HG03280 (cell line): ENCODE results near the gene KRTAP12-2.
"Not testable (repeated sequence)": the region's sequence is repeated elsewhere in the genome, so short reads cannot be mapped to it uniquely, and the experiment has no call there.

Experiments
- ATAC-seq: cut with Tn5 transposase; IDR thresholded peaks from one replicate; pipeline ENCODE4 v1.9.1; 2021; ENCODE audit warnings: mild to moderate bottlenecking, moderate library complexity; ENCODE audit not compliant: unreplicated experiment

The KRTAP12-2 gene

DNA sequence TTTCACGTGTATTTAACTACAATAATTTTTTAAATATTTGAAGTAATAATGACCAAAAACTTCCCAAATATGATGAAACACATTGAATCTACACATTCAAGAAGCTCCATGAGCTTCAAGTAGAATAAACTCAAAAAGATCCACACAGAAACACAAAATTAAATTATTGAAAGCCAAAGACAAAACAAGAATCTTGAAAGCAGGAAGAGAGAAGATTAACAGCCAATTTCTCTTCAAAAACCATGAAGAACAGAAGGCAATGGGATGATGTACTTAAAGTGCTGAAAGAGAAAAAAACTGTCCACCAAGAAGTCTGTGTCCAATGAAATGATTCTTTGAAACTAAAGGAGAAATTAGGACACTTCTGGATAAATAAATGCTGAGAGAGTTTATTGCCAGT is 34.7 kb downstream of the KRTAP12-2 start:
- no peak for ATAC-seq

DNA sequence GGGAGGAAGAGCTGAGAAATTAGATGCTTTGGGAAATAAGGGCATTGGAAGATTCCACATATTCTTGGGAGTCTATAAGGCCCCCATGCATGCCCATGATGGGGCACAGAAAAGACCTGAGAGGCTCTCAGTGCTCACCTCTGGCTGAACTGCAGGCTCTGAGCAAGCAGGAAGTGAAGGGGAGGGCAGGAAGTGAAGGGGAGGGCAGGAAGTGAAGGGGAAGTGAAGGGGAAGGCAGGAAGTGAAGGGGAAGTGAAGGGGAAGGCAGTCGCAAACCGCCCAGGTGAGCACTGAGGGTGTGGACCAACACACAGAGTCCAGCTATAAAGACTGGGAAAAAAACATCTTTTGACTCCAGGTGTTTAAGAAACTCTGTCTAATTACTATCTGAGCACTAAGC is 36.3 kb downstream of the KRTAP12-2 start:
- no peak for ATAC-seq

DNA sequence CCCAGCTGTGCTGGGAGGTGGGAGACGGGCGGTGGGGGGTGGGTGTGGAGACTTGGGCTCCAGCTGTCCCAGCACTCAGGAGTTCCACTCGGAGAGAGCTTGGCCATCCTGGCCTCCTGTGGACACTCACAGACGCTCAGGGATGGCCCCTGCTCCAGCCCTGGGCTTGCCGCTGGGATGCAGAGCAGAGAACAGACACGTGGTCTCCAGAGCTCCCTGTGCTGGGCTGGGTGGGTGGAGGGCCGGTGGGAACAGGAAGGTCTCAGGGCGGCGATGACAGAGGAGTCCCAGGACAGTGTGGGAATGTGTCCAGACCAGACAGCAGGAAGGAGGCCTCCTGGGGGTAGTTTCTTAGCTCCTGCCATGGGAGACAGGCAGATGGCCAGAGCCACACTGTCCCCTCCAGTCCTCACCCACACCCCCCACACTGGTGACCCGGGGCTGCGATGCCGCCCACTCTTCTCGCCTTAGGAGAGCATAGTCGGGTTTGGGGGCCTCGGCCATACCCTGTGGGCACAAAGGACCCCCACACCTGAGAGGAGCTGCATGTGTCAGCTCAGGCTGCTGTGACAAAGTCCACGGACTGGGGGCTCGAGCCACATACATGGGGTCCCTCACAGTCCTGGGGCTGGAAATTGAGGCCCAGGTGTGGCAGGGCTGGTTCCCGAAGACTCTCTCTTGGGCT is 37.9 kb downstream of the KRTAP12-2 start:
- ATAC-seq, result no peak

DNA sequence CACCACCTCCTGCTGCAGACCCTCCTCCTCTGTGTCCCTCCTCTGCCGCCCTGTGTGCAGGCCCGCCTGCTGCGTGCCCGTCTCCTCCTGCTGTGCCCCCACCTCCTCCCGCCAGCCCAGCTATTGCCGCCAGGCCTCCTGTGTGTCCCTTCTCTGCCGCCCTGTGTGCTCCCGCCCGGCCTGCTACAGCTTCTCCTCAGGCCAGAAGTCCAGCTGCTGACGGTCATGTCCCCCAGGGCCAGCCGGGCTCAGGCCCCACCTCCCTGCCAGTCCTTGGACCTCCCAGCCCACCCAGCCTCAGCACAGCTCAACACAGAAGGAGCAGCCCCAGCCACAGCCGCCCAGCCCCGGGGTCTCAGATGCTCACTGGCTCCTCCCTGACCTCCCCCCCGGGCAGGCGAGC is 38.9 kb downstream of the KRTAP12-2 start:
- not testable (repeated sequence) for ATAC-seq

DNA sequence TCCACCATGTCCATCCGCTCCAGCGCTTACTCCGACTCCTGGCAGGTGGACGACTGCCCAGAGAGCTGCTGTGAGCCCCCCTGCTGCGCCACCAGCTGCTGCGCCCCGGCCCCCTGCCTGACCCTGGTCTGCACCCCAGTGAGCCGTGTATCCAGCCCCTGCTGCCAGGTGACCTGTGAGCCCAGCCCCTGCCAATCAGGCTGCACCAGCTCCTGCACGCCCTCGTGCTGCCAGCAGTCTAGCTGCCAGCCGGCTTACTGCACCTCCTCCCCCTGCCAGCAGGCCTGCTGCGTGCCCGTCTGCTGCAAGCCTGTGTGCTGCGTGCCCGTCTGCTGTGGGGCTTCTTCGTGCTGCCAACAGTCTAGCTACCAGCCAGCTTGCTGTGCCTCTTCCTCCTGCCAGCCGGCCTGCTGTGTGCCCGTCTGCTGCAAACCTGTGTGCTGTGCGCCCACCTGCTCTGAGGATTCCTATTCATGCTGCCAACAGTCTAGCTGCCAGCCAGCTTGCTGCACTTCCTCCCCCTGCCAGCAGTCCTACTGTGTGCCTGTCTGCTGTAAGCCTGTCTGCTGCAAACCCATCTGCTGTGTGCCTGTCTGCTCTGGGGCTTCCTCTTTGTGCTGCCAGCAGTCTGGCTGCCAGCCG is 39.4 kb downstream of the KRTAP12-2 start:
- not testable (repeated sequence) for ATAC-seq

DNA sequence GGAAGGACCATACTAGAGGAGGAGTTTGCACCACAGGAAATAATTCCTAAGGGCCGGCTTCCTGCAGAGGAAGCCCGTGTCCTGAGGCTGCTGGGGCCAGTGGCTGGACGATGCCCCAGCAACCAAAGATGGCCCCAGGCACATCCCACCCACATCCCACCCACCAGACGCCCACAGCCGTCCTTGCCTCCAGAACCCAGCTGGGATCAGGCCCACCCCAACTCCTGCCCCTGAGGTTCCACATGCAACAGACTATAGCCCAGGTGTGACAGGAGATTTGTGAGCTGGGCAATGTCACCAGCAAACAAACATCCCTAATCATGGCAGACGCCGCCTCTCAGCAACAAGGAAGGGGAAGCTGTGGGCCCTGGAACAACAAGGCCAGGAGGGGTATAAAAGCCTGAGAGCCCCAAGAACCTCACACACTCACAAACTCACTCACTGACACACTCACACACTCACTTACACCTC is 40.0 kb downstream of the KRTAP12-2 start, which contains the start of gene KRTAP10-9:
Gene KRTAP10-9, plus strand, starts transcription at position 421 of the 471 bp plus-strand sequence. CDS start 79 bp downstream, outside the sequence.
- ATAC-seq, result no peak

DNA sequence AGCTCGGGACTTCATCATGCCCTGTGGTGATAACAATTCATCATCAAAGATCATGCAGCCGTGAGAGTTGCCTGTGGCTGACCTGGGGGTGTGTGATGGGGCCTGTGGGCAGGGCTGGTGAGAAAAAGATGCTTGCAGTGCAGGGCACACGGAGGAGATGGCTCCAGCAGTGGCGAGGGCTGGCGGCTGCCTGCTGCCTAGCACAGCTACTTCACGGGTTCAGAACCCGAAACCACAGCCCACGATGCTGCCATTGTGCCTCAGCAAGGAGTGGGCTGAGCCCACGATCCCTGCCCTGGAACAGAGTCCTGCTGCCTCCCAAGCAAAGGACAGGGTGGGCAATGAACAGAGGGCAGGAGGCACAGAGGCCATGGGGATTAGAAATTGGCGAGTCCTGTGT is 40.5 kb downstream of the KRTAP12-2 start:
- no peak for ATAC-seq

DNA sequence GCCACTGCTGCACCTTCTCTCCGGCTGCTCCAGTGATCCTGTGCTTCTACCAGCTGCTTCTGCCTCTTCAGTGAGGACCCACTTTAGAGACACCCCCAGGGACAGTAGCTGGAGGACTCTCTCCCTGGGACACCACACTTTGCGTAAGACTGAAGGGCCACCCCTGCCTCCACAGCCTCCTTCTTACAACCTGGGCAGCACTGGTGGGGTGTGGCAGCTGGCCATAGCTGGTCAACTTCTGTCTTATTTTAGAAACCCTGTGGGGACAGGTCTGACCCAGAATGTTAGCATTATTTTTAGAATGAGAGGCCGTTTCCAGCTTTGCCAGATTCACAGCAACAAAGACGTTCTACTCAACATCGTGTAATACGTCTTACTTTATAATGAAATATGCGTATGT is 41.0 kb downstream of the KRTAP12-2 start:
- no peak for ATAC-seq

DNA sequence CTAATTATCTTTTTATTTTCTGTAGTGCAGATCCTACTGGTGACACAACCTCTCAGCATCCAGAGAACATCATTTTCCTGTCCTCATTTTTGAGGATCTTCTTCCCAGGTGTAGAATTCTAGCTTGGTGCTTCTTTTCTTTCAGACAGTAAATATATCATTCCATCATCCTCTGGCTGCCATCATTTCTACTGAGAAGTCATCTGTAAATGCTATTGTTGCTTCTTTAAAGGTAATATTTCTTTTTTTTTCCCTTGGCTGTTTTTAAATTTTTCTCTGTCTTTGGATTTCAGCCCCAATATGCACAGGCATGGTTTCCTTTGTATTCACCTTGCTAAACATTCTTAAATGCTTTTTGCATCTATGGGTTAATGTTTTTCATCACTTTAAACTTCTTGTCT is 43.2 kb downstream of the KRTAP12-2 start:
- ATAC-seq, result no peak

DNA sequence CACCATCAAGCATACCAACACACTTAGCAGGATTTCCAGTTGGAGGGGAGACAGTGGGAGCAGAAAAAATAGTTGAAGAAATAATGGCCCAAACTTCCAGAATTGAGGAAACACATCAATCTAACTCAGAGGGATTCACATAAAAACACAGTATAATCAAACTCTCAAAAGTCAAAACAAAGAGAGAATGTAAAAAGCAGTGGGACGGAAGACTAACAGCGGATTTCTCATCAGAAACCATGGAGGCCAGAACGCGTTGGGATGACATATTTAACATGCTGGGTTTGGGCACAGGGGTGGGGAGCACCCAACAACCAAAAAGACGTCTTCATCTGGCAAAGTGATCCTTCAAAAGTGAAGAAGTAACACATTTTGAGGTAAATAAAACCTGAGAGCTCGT is 46.8 kb downstream of the KRTAP12-2 start:
- no peak for ATAC-seq

DNA sequence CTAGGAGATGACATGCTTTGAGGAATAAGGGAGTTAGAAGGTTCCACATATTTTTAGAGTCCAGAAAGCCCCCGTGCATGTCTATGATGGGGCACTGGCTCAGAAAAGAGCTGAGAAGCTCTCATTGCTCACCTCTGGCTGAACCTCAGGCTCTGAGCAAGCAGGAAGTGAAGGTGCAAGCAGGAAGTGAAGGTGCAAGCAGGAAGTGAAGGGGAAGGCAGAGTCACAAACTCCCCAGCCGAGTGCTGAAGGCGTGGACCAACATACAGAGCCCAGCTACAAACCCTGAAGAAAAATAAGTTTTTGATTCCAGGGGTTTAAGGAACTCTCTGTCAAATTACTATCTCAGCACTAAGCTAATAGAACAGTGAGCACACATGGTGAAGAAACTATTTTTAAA is 47.8 kb downstream of the KRTAP12-2 start:
- ATAC-seq, result no peak

DNA sequence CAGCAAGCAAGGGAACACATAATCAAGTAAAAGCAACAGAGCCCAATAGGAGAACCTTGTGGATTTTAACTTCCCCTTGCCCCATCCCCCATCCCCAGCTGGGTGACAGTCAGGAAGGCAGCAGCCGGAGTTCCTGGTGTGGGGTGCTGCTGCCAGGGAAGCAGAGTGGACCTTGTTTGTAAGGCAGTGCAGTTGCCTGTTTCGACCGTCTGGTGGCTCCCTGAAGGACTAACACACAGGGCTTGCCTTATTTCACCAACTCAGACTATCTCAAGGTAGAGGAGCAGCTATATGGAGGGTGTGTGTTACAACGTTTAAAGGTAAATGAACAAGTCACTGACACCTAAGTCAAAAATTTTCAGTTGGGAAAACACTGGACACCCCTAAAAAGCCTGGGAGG is 48.2 kb downstream of the KRTAP12-2 start:
- no peak for ATAC-seq

DNA sequence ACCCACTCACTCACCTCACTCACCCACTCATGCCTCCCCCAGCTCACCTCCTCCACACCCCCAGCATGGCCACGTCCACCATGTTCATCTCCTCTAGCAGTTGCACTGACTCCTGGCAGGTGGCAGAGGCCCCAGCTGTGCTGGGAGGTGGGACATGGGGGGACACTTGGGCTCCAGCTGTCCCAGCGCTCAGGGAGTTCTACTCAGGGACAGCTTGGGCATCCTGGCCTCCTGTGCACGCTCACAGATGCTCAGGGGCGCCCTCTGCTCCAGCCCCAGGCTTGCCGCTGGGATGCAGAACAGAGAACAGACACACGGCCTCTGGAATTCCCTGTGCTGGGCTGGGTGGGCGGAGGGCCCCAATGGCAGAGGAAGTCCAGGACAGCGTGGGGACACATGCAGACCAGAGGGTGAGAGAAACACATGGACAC is 49.6 kb downstream of the KRTAP12-2 start:
- ATAC-seq, result no peak

DNA sequence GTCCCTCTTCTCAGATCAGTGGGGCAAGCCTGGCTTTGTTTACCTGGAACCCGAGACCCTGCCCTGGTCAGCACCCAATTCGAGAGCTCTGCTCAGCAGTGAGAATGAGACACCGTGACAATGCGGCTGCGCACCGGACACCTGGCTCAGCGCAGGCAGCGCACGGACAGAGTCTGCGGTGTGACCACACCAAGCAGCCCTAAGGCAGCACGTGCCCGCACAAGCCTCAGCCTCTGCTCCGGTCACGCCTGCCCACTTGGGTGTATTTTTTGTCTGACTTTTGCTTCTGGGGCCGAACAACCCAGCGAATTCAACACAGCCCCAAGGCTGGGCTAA is 50.2 kb downstream of the KRTAP12-2 start:
- no peak for ATAC-seq
